Fibroblast of lung (primary cell): ENCODE measurements around the gene FRK. TPM values are rescaled to one million over a fixed set of nuclear protein-coding genes. Genes with fewer than 3 reads are reported as not detected.

Experiments used
- DNase-seq, 2 donors: peaks; one replicate each; pipeline versions ENCODE4 v3.0.0 to v3.0.0-alpha.2; 2010; ENCODE audit warnings: low read depth in 2 of 2
- H2AFZ ChIP-seq: 2 replicates; pipeline ENCODE4 v1.5.1; 2012; ENCODE audit warnings: low read length, control low read depth, inconsistent platforms
- H3K27ac ChIP-seq: 2 replicates; pipeline ENCODE4 v1.5.1; 2011; ENCODE audit warnings: low read length, control low read depth; ENCODE audit not compliant: insufficient read depth
- H3K27me3 ChIP-seq: 2 replicates; pipeline ENCODE4 v1.5.1; 2011; ENCODE audit warnings: mild to moderate bottlenecking, low read length; ENCODE audit not compliant: control insufficient read depth, insufficient read depth
- H3K36me3 ChIP-seq: 2 replicates; pipeline ENCODE4 v1.5.1; 2011; ENCODE audit warnings: low read length; ENCODE audit not compliant: control insufficient read depth, insufficient read depth
- H3K4me1 ChIP-seq: 2 replicates; pipeline ENCODE4 v1.5.1; 2011; ENCODE audit warnings: low read length; ENCODE audit not compliant: control insufficient read depth, insufficient read depth; ENCODE audit errors: extremely low read depth
- H3K4me2 ChIP-seq: 2 replicates; pipeline ENCODE4 v1.5.1; 2011; ENCODE audit warnings: low read length, control low read depth; ENCODE audit not compliant: insufficient read depth; ENCODE audit errors: extremely low read depth
- H3K4me3 ChIP-seq, 4 experiments: fragments of 200-600 bp in 1 of 4; sonication (generic) in 1 of 4; replicated peaks in 1 of 4; 2 replicates each; pipeline ENCODE4 v1.5.1; 2011 to 2016; ENCODE audit warnings: low read length in 4 of 4, low read depth in 3 of 4, mild to moderate bottlenecking in 3 of 4, control low read depth in 2 of 4, inconsistent platforms in 1 of 4, mixed read lengths in 1 of 4; ENCODE audit not compliant: insufficient read depth in 1 of 4; ENCODE audit errors: control extremely low read depth in 1 of 4
- H3K79me2 ChIP-seq: 2 replicates; pipeline ENCODE4 v1.5.1; 2012; ENCODE audit warnings: mild to moderate bottlenecking, low read length, inconsistent platforms; ENCODE audit not compliant: control insufficient read depth, insufficient read depth
- H3K9ac ChIP-seq: 2 replicates; pipeline ENCODE4 v1.5.1; 2011; ENCODE audit warnings: mild to moderate bottlenecking, low read length, control low read depth; ENCODE audit not compliant: insufficient read depth
- H3K9me3 ChIP-seq: 2 replicates; pipeline ENCODE4 v1.5.1; 2012; ENCODE audit warnings: low read depth, low read length; ENCODE audit not compliant: control insufficient read depth, insufficient read depth
- H4K20me1 ChIP-seq: 2 replicates; pipeline ENCODE4 v1.5.1; 2011; ENCODE audit warnings: low read length; ENCODE audit not compliant: control insufficient read depth, insufficient read depth; ENCODE audit errors: extremely low read depth
- CTCF ChIP-seq, 2 donors: IDR thresholded peaks in 1 of 2; conservative IDR thresholded peaks in 1 of 2; 1 replicate in 1 of 2; 2 replicates in 1 of 2; pipeline ENCODE4 v1.5.1; 2011 to 2012; ENCODE audit warnings: low read length in 2 of 2, control low read depth in 1 of 2, inconsistent platforms in 1 of 2, low read depth in 1 of 2, mild to moderate bottlenecking in 1 of 2
- EZH2 ChIP-seq: IDR thresholded peaks from 2 replicates; pipeline ENCODE4 v1.5.1; 2012; ENCODE audit warnings: low read length, control low read depth, mild to moderate bottlenecking; ENCODE audit errors: missing control alignments
- polyA plus RNA-seq, 2 donors: library from polyadenylated mRNA; depleted of rRNA in 1 of 2; stranded (reverse) in 1 of 2; unstranded in 1 of 2; fragments of >200 nt; gene quantifications; 2 replicates each; pipeline ENCODE4 v1.2.1, GENCODE V29; 2011 to 2012; ENCODE audit warnings: missing spikeins in 1 of 2
- total RNA-seq: library from RNA; depleted of rRNA; stranded (reverse); fragments of >200 nt; gene quantifications from 2 replicates; pipeline ENCODE4 v1.2.1, GENCODE V29; 2014

Gene FRK
- total and polyA plus RNA-seq, 2 donors (not counting 1 experiment from before 2014, with no cell fraction given) = 0.18 to 0.33 TPM

DNA sequence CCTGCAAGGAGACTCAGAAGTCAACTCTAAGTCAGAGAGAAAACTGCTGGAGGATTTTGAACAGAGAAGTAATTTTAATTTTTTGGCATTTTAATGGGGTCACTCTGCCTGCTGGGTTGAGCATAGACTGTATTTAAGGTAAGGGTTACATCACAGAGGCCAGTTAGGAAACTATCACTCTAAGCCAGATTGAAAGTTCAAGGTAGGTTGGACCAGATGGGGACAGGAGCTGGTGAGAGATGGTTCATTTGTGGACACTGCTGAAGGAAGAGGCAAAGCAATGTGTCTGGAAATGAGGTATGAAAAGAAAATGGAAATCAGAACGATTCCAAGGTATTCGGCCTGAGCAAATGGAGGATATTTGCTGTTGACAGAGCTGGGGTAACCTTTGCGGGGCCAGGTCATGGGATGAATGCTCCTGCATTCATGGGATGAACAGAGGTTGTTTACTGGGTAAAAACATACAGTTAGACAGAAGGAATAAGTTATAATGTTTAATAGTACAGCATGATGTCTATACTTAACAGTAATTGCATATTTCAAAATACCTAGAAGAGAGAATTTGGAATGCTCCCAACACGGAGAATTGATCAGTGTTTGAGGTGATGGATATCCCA lies 26.9 kb downstream of the FRK start:
- H3K27me3 ChIP-seq = no peaks in the 10 kb centered on the region
- TF ChIP-seq EZH2 (no peak), CTCF (conservative IDR thresholded peaks at IDR 0.05 in 1 of 2, IDR thresholded peaks at IDR 0.05 in 1 of 2; ENCODE audit: low read depth in 1 of 2, low read length in 2 of 2) (no peak)
- no peak overlapping the region for H3K4me2 ChIP-seq
- H3K27ac ChIP-seq = no peak overlapping the region
- H3K9ac ChIP-seq = no peak overlapping the region
- H3K9me3 ChIP-seq = no peaks in the 10 kb centered on the region
- H2AFZ ChIP-seq = peak overlapping the region; percentile 29
- no peaks in the 10 kb centered on the region for H4K20me1 ChIP-seq
- H3K4me3 ChIP-seq = no peak overlapping the region
- no peaks in the 10 kb centered on the region for H3K36me3 ChIP-seq
- no peaks in the 10 kb centered on the region for H3K79me2 ChIP-seq
- no peak for DNase-seq
- no peaks in the 10 kb centered on the region for H3K4me1 ChIP-seq

DNA sequence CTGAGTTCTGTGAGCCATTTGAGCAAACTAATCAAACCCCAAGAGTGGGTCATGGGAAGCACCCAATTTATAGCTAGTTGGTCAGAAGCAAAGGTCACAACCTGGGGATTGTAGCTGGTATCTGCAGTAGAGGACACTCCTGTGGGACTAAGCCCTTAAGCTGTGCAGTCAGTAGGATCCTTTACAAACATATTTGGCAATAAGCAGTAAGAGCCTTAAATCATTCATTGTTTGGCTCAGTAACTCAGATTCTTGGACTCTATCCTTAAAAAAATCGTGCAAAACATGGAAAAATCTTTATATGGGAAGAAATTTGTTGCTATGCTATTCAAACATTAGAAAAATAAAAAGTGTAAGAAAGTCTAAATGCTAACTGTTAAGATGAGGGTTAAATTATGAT lies 29.9 kb downstream of the FRK start:
- Histone ChIP-seq H3K79me2 (no peaks in the 10 kb centered on the region), H3K9me3 (no peaks in the 10 kb centered on the region), H3K4me1 (no peaks in the 10 kb centered on the region), H4K20me1 (no peaks in the 10 kb centered on the region), H3K27ac (no peak overlapping the region), H3K4me2 (no peak overlapping the region), H3K36me3 (no peaks in the 10 kb centered on the region), H2AFZ (no peak overlapping the region), H3K9ac (no peak overlapping the region), H3K4me3 (no peak overlapping the region), H3K27me3 (no peaks in the 10 kb centered on the region)
- TF ChIP-seq CTCF (conservative IDR thresholded peaks at IDR 0.05 in 1 of 2, IDR thresholded peaks at IDR 0.05 in 1 of 2; ENCODE audit: low read depth in 1 of 2, low read length in 2 of 2) = no peak
- no peak for TF ChIP-seq EZH2
- peak in 1 of 2 donors; percentile 24 for DNase-seq

DNA sequence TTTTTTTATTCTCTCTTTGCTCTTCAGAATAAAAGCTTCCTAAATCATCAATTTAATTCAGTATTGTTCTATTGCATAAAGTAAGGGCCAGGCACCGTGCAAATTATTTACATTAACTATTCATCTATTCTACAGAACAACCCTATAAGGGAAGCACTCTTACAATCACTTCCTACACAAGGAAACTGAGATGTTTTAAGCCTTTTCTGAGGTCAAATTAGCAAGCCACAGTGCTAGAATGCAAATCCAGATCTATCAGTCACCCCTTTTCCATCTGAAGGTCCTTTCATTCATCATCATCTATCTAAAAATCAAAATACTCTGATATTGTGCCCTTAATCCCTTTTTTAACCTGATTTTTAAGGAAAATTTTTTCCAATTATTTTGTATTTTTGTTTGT lies 31.2 kb downstream of the FRK start:
- no peak overlapping the region for H3K4me3 ChIP-seq

More for the DNA sequence above, 31.2 kb downstream of the FRK start:
- H3K79me2 ChIP-seq = no peaks in the 10 kb centered on the region
- H4K20me1 ChIP-seq = no peaks in the 10 kb centered on the region
- H2AFZ ChIP-seq = no peak overlapping the region
- H3K4me1 ChIP-seq = no peaks in the 10 kb centered on the region
- H3K36me3 ChIP-seq = no peaks in the 10 kb centered on the region
- no peak overlapping the region for H3K9ac ChIP-seq
- no peak overlapping the region for H3K27ac ChIP-seq
- no peak overlapping the region for H3K4me2 ChIP-seq
- TF ChIP-seq CTCF (conservative IDR thresholded peaks at IDR 0.05 in 1 of 2, IDR thresholded peaks at IDR 0.05 in 1 of 2; ENCODE audit: low read depth in 1 of 2, low read length in 2 of 2) (no peak), EZH2 (no peak)
- no peak for DNase-seq
- H3K27me3 ChIP-seq = no peaks in the 10 kb centered on the region
- no peaks in the 10 kb centered on the region for H3K9me3 ChIP-seq
